Measurements from ENCODE around the gene SLC38A6.
A peak's percentile ranks its signal among the peaks of the same experiment; 100 is the strongest.

SLC38A6 gene

GRCh38 chr14:60963761-60964160, 17.3 kb upstream of the SLC38A6 start:
- peaks cover 7% of the 10 kb centered on the region for H3K4me1 ChIP-seq (ENCODE audit: control insufficient read depth, insufficient read depth, low read length)
- H3K4me3 ChIP-seq (ENCODE audit: low read length) = no peak overlapping the region
- DNase-seq (ENCODE audit: low read depth) = no peak
- H3K36me3 ChIP-seq (ENCODE audit: control insufficient read depth, insufficient read depth, low read length, severe bottlenecking) = no peaks in the 10 kb centered on the region
- H3K9ac ChIP-seq (ENCODE audit: low read length) = no peak overlapping the region
- no peaks in the 10 kb centered on the region for H3K27me3 ChIP-seq (replicated peaks; ENCODE audit: control insufficient read depth, insufficient read depth, low read length)
- peaks cover 8% of the 10 kb centered on the region for H3K9me3 ChIP-seq (ENCODE audit: control insufficient read depth, low read length)

- Histone ChIP-seq H3K4me1 (ENCODE audit: control insufficient read depth, insufficient read depth, low read length) (peaks cover 7% of the 10 kb centered on the region), H3K9ac (ENCODE audit: low read length) (no peak overlapping the region), H3K27me3 (replicated peaks; ENCODE audit: control insufficient read depth, insufficient read depth, low read length) (no peaks in the 10 kb centered on the region), H3K9me3 (ENCODE audit: control insufficient read depth, low read length) (no peaks in the 10 kb centered on the region), H3K36me3 (ENCODE audit: control insufficient read depth, insufficient read depth, low read length, severe bottlenecking) (no peaks in the 10 kb centered on the region), H3K4me3 (ENCODE audit: low read length) (no peak overlapping the region)
- peak; percentile 28 for DNase-seq (ENCODE audit: low read depth)
These were observed 16.1 kb upstream of the SLC38A6 start for GRCh38 chr14:60964904-60965303.

GRCh38 chr14:60965402-60965801, 15.6 kb upstream of the SLC38A6 start:
- H3K4me1 ChIP-seq (ENCODE audit: control insufficient read depth, insufficient read depth, low read length) = peaks cover 7% of the 10 kb centered on the region
- no peak overlapping the region for H3K4me3 ChIP-seq (ENCODE audit: low read length)
- DNase-seq (ENCODE audit: low read depth) = peak; percentile 81
- H3K36me3 ChIP-seq (ENCODE audit: control insufficient read depth, insufficient read depth, low read length, severe bottlenecking) = no peaks in the 10 kb centered on the region
- H3K27me3 ChIP-seq (replicated peaks; ENCODE audit: control insufficient read depth, insufficient read depth, low read length) = no peaks in the 10 kb centered on the region
- H3K9ac ChIP-seq (ENCODE audit: low read length) = no peak overlapping the region
- H3K9me3 ChIP-seq (ENCODE audit: control insufficient read depth, low read length) = no peaks in the 10 kb centered on the region

- Histone ChIP-seq H3K36me3 (ENCODE audit: control insufficient read depth, insufficient read depth, low read length, severe bottlenecking) (peaks cover 2% of the 10 kb centered on the region), H3K9ac (ENCODE audit: low read length) (no peak overlapping the region), H3K27me3 (replicated peaks; ENCODE audit: control insufficient read depth, insufficient read depth, low read length) (no peaks in the 10 kb centered on the region), H3K4me1 (ENCODE audit: control insufficient read depth, insufficient read depth, low read length) (peaks cover 7% of the 10 kb centered on the region), H3K4me3 (ENCODE audit: low read length) (no peak overlapping the region), H3K9me3 (ENCODE audit: control insufficient read depth, low read length) (no peaks in the 10 kb centered on the region)
- DNase-seq (ENCODE audit: low read depth) = peak; percentile 37
These were observed 12.9 kb upstream of the SLC38A6 start for GRCh38 chr14:60968099-60968498.

- peaks cover 7% of the 10 kb centered on the region for H3K4me1 ChIP-seq (ENCODE audit: control insufficient read depth, insufficient read depth, low read length)
- no peak for DNase-seq (ENCODE audit: low read depth)
- H3K27me3 ChIP-seq (replicated peaks; ENCODE audit: control insufficient read depth, insufficient read depth, low read length) = no peaks in the 10 kb centered on the region
These were observed 12.4 kb upstream of the SLC38A6 start for GRCh38 chr14:60968671-60969070.

GRCh38 chr14:60970146-60970545, 10.9 kb upstream of the SLC38A6 start:
- Histone ChIP-seq H3K27me3 (replicated peaks; ENCODE audit: control insufficient read depth, insufficient read depth, low read length) (no peaks in the 10 kb centered on the region), H3K9me3 (ENCODE audit: control insufficient read depth, low read length) (no peaks in the 10 kb centered on the region), H3K36me3 (ENCODE audit: control insufficient read depth, insufficient read depth, low read length, severe bottlenecking) (peaks cover 22% of the 10 kb centered on the region), H3K9ac (ENCODE audit: low read length) (no peak overlapping the region), H3K4me3 (ENCODE audit: low read length) (no peak overlapping the region), H3K4me1 (ENCODE audit: control insufficient read depth, insufficient read depth, low read length) (peaks cover 7% of the 10 kb centered on the region)
- DNase-seq (ENCODE audit: low read depth) = no peak

More at GRCh38 chr14:60968671-60969070, 12.4 kb upstream of the SLC38A6 start:
- Histone ChIP-seq H3K36me3 (ENCODE audit: control insufficient read depth, insufficient read depth, low read length, severe bottlenecking) (peaks cover 7% of the 10 kb centered on the region), H3K9ac (ENCODE audit: low read length) (no peak overlapping the region), H3K9me3 (ENCODE audit: control insufficient read depth, low read length) (no peaks in the 10 kb centered on the region), H3K4me3 (ENCODE audit: low read length) (no peak overlapping the region)

GRCh38 chr14:60971271-60971670, 9.8 kb upstream of the SLC38A6 start:
- Histone ChIP-seq H3K4me3 (ENCODE audit: low read length) (no peak overlapping the region), H3K4me1 (ENCODE audit: control insufficient read depth, insufficient read depth, low read length) (no peaks in the 10 kb centered on the region), H3K9me3 (ENCODE audit: control insufficient read depth, low read length) (no peaks in the 10 kb centered on the region), H3K27me3 (replicated peaks; ENCODE audit: control insufficient read depth, insufficient read depth, low read length) (no peaks in the 10 kb centered on the region), H3K9ac (ENCODE audit: low read length) (no peak overlapping the region), H3K36me3 (ENCODE audit: control insufficient read depth, insufficient read depth, low read length, severe bottlenecking) (peaks cover 33% of the 10 kb centered on the region)
- DNase-seq (ENCODE audit: low read depth) = no peak

GRCh38 chr14:60972295-60972694, 8.8 kb upstream of the SLC38A6 start:
- Histone ChIP-seq H3K9me3 (ENCODE audit: control insufficient read depth, low read length) (no peaks in the 10 kb centered on the region), H3K4me3 (ENCODE audit: low read length) (no peak overlapping the region), H3K4me1 (ENCODE audit: control insufficient read depth, insufficient read depth, low read length) (no peaks in the 10 kb centered on the region), H3K27me3 (replicated peaks; ENCODE audit: control insufficient read depth, insufficient read depth, low read length) (no peaks in the 10 kb centered on the region), H3K36me3 (ENCODE audit: control insufficient read depth, insufficient read depth, low read length, severe bottlenecking) (peaks cover 36% of the 10 kb centered on the region), H3K9ac (ENCODE audit: low read length) (no peak overlapping the region)
- DNase-seq (ENCODE audit: low read depth) = no peak

- DNase-seq (ENCODE audit: low read depth) = no peak
- H3K27me3 ChIP-seq (replicated peaks; ENCODE audit: control insufficient read depth, insufficient read depth, low read length) = no peaks in the 10 kb centered on the region
- H3K9me3 ChIP-seq (ENCODE audit: control insufficient read depth, low read length) = no peaks in the 10 kb centered on the region
- H3K4me1 ChIP-seq (ENCODE audit: control insufficient read depth, insufficient read depth, low read length) = peaks cover 4% of the 10 kb centered on the region
- no peak overlapping the region for H3K4me3 ChIP-seq (ENCODE audit: low read length)
- peaks cover 36% of the 10 kb centered on the region for H3K36me3 ChIP-seq (ENCODE audit: control insufficient read depth, insufficient read depth, low read length, severe bottlenecking)
- H3K9ac ChIP-seq (ENCODE audit: low read length) = no peak overlapping the region
These were observed 8.0 kb upstream of the SLC38A6 start for GRCh38 chr14:60973070-60973469.

- H3K4me1 ChIP-seq (ENCODE audit: control insufficient read depth, insufficient read depth, low read length) = peaks cover 11% of the 10 kb centered on the region
- no peaks in the 10 kb centered on the region for H3K9me3 ChIP-seq (ENCODE audit: control insufficient read depth, low read length)
- no peak overlapping the region for H3K9ac ChIP-seq (ENCODE audit: low read length)
- peaks cover 44% of the 10 kb centered on the region for H3K36me3 ChIP-seq (ENCODE audit: control insufficient read depth, insufficient read depth, low read length, severe bottlenecking)
- DNase-seq (ENCODE audit: low read depth) = no peak
- H3K4me3 ChIP-seq (ENCODE audit: low read length) = no peak overlapping the region
- no peaks in the 10 kb centered on the region for H3K27me3 ChIP-seq (replicated peaks; ENCODE audit: control insufficient read depth, insufficient read depth, low read length)
These were observed 6.9 kb upstream of the SLC38A6 start for GRCh38 chr14:60974090-60974651.

- Histone ChIP-seq H3K9me3 (ENCODE audit: control insufficient read depth, low read length) (no peaks in the 10 kb centered on the region), H3K4me3 (ENCODE audit: low read length) (no peak overlapping the region), H3K27me3 (replicated peaks; ENCODE audit: control insufficient read depth, insufficient read depth, low read length) (no peaks in the 10 kb centered on the region), H3K36me3 (ENCODE audit: control insufficient read depth, insufficient read depth, low read length, severe bottlenecking) (peaks cover 46% of the 10 kb centered on the region), H3K4me1 (ENCODE audit: control insufficient read depth, insufficient read depth, low read length) (peaks cover 21% of the 10 kb centered on the region), H3K9ac (ENCODE audit: low read length) (no peak overlapping the region)
- DNase-seq (ENCODE audit: low read depth) = no peak
These were observed 5.5 kb upstream of the SLC38A6 start for GRCh38 chr14:60975551-60975950.

- Histone ChIP-seq H3K36me3 (ENCODE audit: control insufficient read depth, insufficient read depth, low read length, severe bottlenecking) (peaks cover 46% of the 10 kb centered on the region), H3K9me3 (ENCODE audit: control insufficient read depth, low read length) (no peaks in the 10 kb centered on the region), H3K4me3 (ENCODE audit: low read length) (no peak overlapping the region), H3K9ac (ENCODE audit: low read length) (no peak overlapping the region), H3K27me3 (replicated peaks; ENCODE audit: control insufficient read depth, insufficient read depth, low read length) (no peaks in the 10 kb centered on the region), H3K4me1 (ENCODE audit: control insufficient read depth, insufficient read depth, low read length) (peaks cover 28% of the 10 kb centered on the region)
- no peak for DNase-seq (ENCODE audit: low read depth)
These were observed 3.2 kb upstream of the SLC38A6 start for GRCh38 chr14:60977847-60978246.
